Right cardiac atrium (tissue), 5 donors: ENCODE measurements around the gene PLXDC1. TPM values are rescaled to one million over a fixed set of nuclear protein-coding genes. Genes with fewer than 3 reads are reported as not detected.
"Not testable (repeated sequence)": the region's sequence is repeated elsewhere in the genome, so short reads cannot be mapped to it uniquely, and the experiment has no call there.

Experiments used
- ATAC-seq, 2 donors: fragments of 200-7000 bp; cut with Tn5 transposase; one replicate each; pipeline versions ENCODE4 v1.8.0 to v1.9.1; 2020; ENCODE audit warnings: moderate library complexity in 2 of 2, mild to moderate bottlenecking in 1 of 2
- DNase-seq, 3 donors: peaks; one replicate each; pipeline ENCODE4 v3.0.0-alpha.2; 2020
- H3K27ac ChIP-seq: one replicate; pipeline ENCODE4 v1.5.1; 2013; ENCODE audit warnings: mild to moderate bottlenecking, low read length, control low read depth, moderate library complexity
- H3K27me3 ChIP-seq: one replicate; pipeline ENCODE4 v1.6.1; 2013; ENCODE audit not compliant: control insufficient read depth, insufficient read depth
- H3K4me1 ChIP-seq: one replicate; pipeline ENCODE4 v1.6.1; 2013; ENCODE audit warnings: low read length; ENCODE audit not compliant: control insufficient read depth, insufficient read depth
- H3K4me3 ChIP-seq: one replicate; pipeline ENCODE4 v1.5.1; 2013; ENCODE audit warnings: low read length, control low read depth
- H3K9me3 ChIP-seq: one replicate; pipeline ENCODE4 v1.6.1; 2013; ENCODE audit warnings: low read length; ENCODE audit not compliant: control insufficient read depth
- WGBS: extraction: QIAGEN DNeasy Blood & Tissue Kit; methylation state at CpG from one replicate; pipeline ENCODE4 v1.1.7; 2013; 5-methylcytosine and 5-hydroxymethylcytosine counted together
- intact Hi-C, 4 donors: fragments of 100-400 bp; cut with DNase I; formaldehyde crosslinking; loops; one replicate each; pipeline versions ENCODE4 v1.11.0 to v1.14.0; 2022 to 2023
- polyA plus RNA-seq: library from polyadenylated mRNA; stranded (reverse); fragments of 200-250 nt; gene quantifications from one replicate; pipeline ENCODE4 v1.2.3, GENCODE V29; 2013
- total RNA-seq, 4 donors: library from RNA; stranded (reverse); fragmentation: NEBNext Ultra II Directional; extraction: Animal tissue kit (Norgen Biotek cat#: 25700); gene quantifications; one replicate each; pipeline ENCODE4 v1.2.1, GENCODE V29; 2021
- donor health status: healthy with polysubstance abuse.
- donor health status: DM: no; HTN: yes; CAD: no.
- donor health status: DM: no; HTN: no; CAD: no.
- donor health status: DM: no; HTN: yes; CAD: no; lungs with severe emphysema.
- donor health status: DM: yes; HTN: yes; CAD: no.

Gene PLXDC1
- total and polyA plus RNA-seq, 5 donors = 4.4 to 14.6 (median 6.9) TPM

- no peak overlapping the region for H3K4me3 ChIP-seq
- H3K27me3 ChIP-seq = no peaks in the 10 kb centered on the region
- 55% methylated on average over 5 of the region's 5 CpGs for WGBS
- DNase-seq (no peak), ATAC-seq (no peak)
- peaks cover 3% of the 10 kb centered on the region for H3K4me1 ChIP-seq
- intact Hi-C loops = loop anchor here in 1 of 4 donors (10.0 kb wide), 1 partner anchor 80 kb away; no protein-coding TSS in a partner anchor
- no peak overlapping the region for H3K27ac ChIP-seq
- H3K9me3 ChIP-seq = no peaks in the 10 kb centered on the region
Observed at GRCh38 chr17:39064374-39064773, 87.1 kb downstream of the PLXDC1 start.

GRCh38 chr17:39063681-39064069, 87.8 kb downstream of the PLXDC1 start:
- Histone ChIP-seq H3K27ac (no peak overlapping the region), H3K27me3 (no peaks in the 10 kb centered on the region), H3K4me3 (no peak overlapping the region), H3K4me1 (peaks cover 3% of the 10 kb centered on the region), H3K9me3 (no peaks in the 10 kb centered on the region)
- intact Hi-C loops = loop anchor here in 1 of 4 donors (10.0 kb wide), 1 partner anchor 79 kb away; no protein-coding TSS in a partner anchor
- WGBS = 67% methylated on average over 1 of the region's 1 CpG
- no peak for DNase-seq
- ATAC-seq = no peak

GRCh38 chr17:39062846-39063680, 88.4 kb downstream of the PLXDC1 start:
- no peak for DNase-seq
- H3K4me3 ChIP-seq = no peak overlapping the region
- H3K4me1 ChIP-seq = peaks cover 3% of the 10 kb centered on the region
- intact Hi-C loops = loop anchor here in 1 of 4 donors (10.0 kb wide), 1 partner anchor 78 kb away; no protein-coding TSS in a partner anchor
- WGBS = 50% methylated on average over 8 of the region's 8 CpGs
- H3K27me3 ChIP-seq = no peaks in the 10 kb centered on the region
- no peak overlapping the region for H3K27ac ChIP-seq
- peak in 1 of 2 donors; percentile 50 for ATAC-seq
- no peaks in the 10 kb centered on the region for H3K9me3 ChIP-seq

- H3K9me3 ChIP-seq = no peaks in the 10 kb centered on the region
- H3K4me3 ChIP-seq = no peak overlapping the region
- ATAC-seq = no peak
- H3K27ac ChIP-seq = no peak overlapping the region
- no peak for DNase-seq
- intact Hi-C loops = loop anchor here in 2 of 4 donors (5.0 to 10.0 kb wide), 2 partner anchors 74 to 179 kb away; no protein-coding TSS in a partner anchor
- H3K27me3 ChIP-seq = no peaks in the 10 kb centered on the region
- 95% methylated on average over 5 of the region's 5 CpGs for WGBS
- H3K4me1 ChIP-seq = peaks cover 3% of the 10 kb centered on the region
Observed at GRCh38 chr17:39058524-39058923, 92.9 kb downstream of the PLXDC1 start.

GRCh38 chr17:39057701-39058206, 93.7 kb downstream of the PLXDC1 start:
- DNase-seq (no peak), ATAC-seq (no peak)
- Histone ChIP-seq H3K4me3 (peak overlapping the region; percentile 10), H3K4me1 (peaks cover 3% of the 10 kb centered on the region), H3K27me3 (no peaks in the 10 kb centered on the region), H3K9me3 (no peaks in the 10 kb centered on the region), H3K27ac (no peak overlapping the region)
- WGBS = 76% methylated on average over 11 of the region's 11 CpGs
- intact Hi-C loops = loop anchor here in 2 of 4 donors (5.0 to 10.0 kb wide), 2 partner anchors 73 to 180 kb away; no protein-coding TSS in a partner anchor

GRCh38 chr17:39054111-39054645, 97.3 kb downstream of the PLXDC1 start:
- DNase-seq (no peak), ATAC-seq (peak in 1 of 2 donors; percentile 22)
- intact Hi-C loops = loop anchor here in 1 of 4 donors (10.0 kb wide), 1 partner anchor 69 kb away; no protein-coding TSS in a partner anchor
- no peak overlapping the region for H3K4me3 ChIP-seq
- H3K9me3 ChIP-seq = no peaks in the 10 kb centered on the region
- no peaks in the 10 kb centered on the region for H3K4me1 ChIP-seq
- 37% methylated on average over 2 of the region's 2 CpGs for WGBS
- H3K27me3 ChIP-seq = no peaks in the 10 kb centered on the region
- no peak overlapping the region for H3K27ac ChIP-seq

GRCh38 chr17:39052423-39052822, 99.0 kb downstream of the PLXDC1 start:
- not testable (repeated sequence) for H3K27me3 ChIP-seq
- intact Hi-C loops = loop anchor here in 1 of 4 donors (10.0 kb wide), 1 partner anchor 68 kb away; no protein-coding TSS in a partner anchor
- WGBS = 88% methylated on average over 3 of the region's 3 CpGs

GRCh38 chr17:39051001-39051585, 100.3 kb downstream of the PLXDC1 start:
- ATAC-seq = peak in 1 of 2 donors; percentile 8
- H3K27me3 ChIP-seq = no peaks in the 10 kb centered on the region
- intact Hi-C loops = loop anchor here in 1 of 4 donors (10.0 kb wide), 1 partner anchor 66 kb away; no protein-coding TSS in a partner anchor
- DNase-seq = no peak
- no peaks in the 10 kb centered on the region for H3K4me1 ChIP-seq
- H3K9me3 ChIP-seq = peaks cover 2% of the 10 kb centered on the region
- no peak overlapping the region for H3K27ac ChIP-seq
- WGBS = 90% methylated on average over 12 of the region's 12 CpGs
- no peak overlapping the region for H3K4me3 ChIP-seq

More at GRCh38 chr17:39052423-39052822, 99.0 kb downstream of the PLXDC1 start:
- not testable (repeated sequence) for H3K4me3 ChIP-seq, H3K27ac ChIP-seq, ATAC-seq, H3K4me1 ChIP-seq, H3K9me3 ChIP-seq, DNase-seq

- Histone ChIP-seq H3K27ac (no peak overlapping the region), H3K4me3 (no peak overlapping the region), H3K27me3 (no peaks in the 10 kb centered on the region), H3K4me1 (no peaks in the 10 kb centered on the region), H3K9me3 (peaks cover 2% of the 10 kb centered on the region)
- DNase-seq = no peak
- intact Hi-C loops = no loop called here
- 82% methylated on average over 16 of the region's 16 CpGs for WGBS
- no peak for ATAC-seq
Observed at GRCh38 chr17:39045948-39046679, 105.3 kb downstream of the PLXDC1 start.

- DNase-seq (no peak), ATAC-seq (no peak)
- 75% methylated on average over 2 of the region's 2 CpGs for WGBS
- H3K27ac ChIP-seq = no peak overlapping the region
- no peaks in the 10 kb centered on the region for H3K9me3 ChIP-seq
- H3K4me3 ChIP-seq = no peak overlapping the region
- H3K27me3 ChIP-seq = no peaks in the 10 kb centered on the region
- H3K4me1 ChIP-seq = no peaks in the 10 kb centered on the region
- intact Hi-C loops = no loop called here
Observed at GRCh38 chr17:39036009-39036408, 115.4 kb downstream of the PLXDC1 start.
